Measurements from ENCODE around the gene FUT7.

DNA sequence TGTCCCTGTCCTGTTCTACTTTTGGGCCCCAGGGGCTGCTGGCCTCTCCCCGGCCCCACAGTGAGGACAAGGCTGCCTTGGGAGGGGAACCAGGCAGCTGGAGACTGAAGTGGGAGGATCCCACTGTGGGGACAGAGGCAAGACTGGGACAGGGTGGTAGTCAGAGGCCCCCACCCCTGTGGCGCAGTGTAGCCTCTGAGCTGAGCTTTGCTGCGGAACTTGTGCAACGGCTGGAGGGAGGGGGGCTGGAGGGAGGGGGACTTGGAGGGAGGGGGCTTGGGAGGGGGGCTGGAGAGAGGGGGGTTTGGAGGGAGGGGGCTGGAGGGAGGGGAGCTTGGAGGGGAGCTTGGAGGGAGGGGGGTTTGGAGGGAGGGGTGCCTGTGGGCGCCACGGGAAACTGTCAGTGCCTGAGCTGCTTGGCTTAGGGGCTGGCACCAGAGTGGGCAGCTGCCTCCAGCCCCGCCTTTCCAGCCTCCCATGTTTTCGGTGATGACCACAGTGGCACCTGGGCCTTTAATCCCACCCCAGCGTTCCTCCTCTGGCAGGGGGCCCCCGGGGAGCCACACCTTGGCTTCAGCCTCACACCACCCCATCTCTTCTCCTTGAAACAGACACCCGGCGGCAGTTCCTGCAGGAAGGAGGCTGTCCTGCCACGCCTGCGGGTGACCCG is 2.3 kb upstream of the FUT7 start:
- TF ChIP-seq, protein P1, sequence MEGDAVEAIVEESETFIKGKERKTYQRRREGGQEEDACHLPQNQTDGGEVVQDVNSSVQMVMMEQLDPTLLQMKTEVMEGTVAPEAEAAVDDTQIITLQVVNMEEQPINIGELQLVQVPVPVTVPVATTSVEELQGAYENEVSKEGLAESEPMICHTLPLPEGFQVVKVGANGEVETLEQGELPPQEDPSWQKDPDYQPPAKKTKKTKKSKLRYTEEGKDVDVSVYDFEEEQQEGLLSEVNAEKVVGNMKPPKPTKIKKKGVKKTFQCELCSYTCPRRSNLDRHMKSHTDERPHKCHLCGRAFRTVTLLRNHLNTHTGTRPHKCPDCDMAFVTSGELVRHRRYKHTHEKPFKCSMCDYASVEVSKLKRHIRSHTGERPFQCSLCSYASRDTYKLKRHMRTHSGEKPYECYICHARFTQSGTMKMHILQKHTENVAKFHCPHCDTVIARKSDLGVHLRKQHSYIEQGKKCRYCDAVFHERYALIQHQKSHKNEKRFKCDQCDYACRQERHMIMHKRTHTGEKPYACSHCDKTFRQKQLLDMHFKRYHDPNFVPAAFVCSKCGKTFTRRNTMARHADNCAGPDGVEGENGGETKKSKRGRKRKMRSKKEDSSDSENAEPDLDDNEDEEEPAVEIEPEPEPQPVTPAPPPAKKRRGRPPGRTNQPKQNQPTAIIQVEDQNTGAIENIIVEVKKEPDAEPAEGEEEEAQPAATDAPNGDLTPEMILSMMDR (IDR thresholded peaks at IDR 0.05), result no peak
- TF ChIP-seq POLR2A (IDR thresholded peaks at IDR 0.05), result no peak

Measured in lower leg skin (tissue), 3 donors.